ENCODE data around the gene PHTF1. TPM values are rescaled to one million over a fixed set of nuclear protein-coding genes. Genes with fewer than 3 reads are reported as not detected.

PHTF1 gene
- total RNA-seq, 1 donor from 2014 or later = 107 TPM

- H3K4me1 Mint-ChIP-seq (ENCODE audit: low read depth, unreplicated experiment) = peaks cover 9% of the 10 kb centered on the region
- no peak overlapping the region for H3K27ac Mint-ChIP-seq (ENCODE audit: unreplicated experiment)
- no peaks in the 10 kb centered on the region for H3K9me3 Mint-ChIP-seq (ENCODE audit: unreplicated experiment)
- no peak for TF ChIP-seq CTCF (IDR thresholded peaks at IDR 0.05; ENCODE audit: partially characterized antibody, unreplicated experiment)
- no peaks in the 10 kb centered on the region for H3K36me3 Mint-ChIP-seq (ENCODE audit: unreplicated experiment)
- no peaks in the 10 kb centered on the region for H3K27me3 Mint-ChIP-seq (ENCODE audit: unreplicated experiment)
- no peak overlapping the region for H3K4me3 Mint-ChIP-seq (ENCODE audit: unreplicated experiment)
- DNase-seq = no peak
Observed at GRCh38 chr1:113751114-113751513, 8.2 kb downstream of the PHTF1 start.

- no peaks in the 10 kb centered on the region for H3K36me3 Mint-ChIP-seq (ENCODE audit: unreplicated experiment)
Observed at GRCh38 chr1:113749402-113749801, 9.9 kb downstream of the PHTF1 start.

GRCh38 chr1:113747376-113747775, 11.9 kb downstream of the PHTF1 start:
- TF ChIP-seq CTCF (IDR thresholded peaks at IDR 0.05; ENCODE audit: partially characterized antibody, unreplicated experiment) = no peak

More at GRCh38 chr1:113749402-113749801, 9.9 kb downstream of the PHTF1 start:
- TF ChIP-seq CTCF (IDR thresholded peaks at IDR 0.05; ENCODE audit: partially characterized antibody, unreplicated experiment) = no peak
- no peak overlapping the region for H3K27ac Mint-ChIP-seq (ENCODE audit: unreplicated experiment)
- H3K9me3 Mint-ChIP-seq (ENCODE audit: unreplicated experiment) = peaks cover 2% of the 10 kb centered on the region
- peaks cover under 1% of the 10 kb centered on the region for H3K4me1 Mint-ChIP-seq (ENCODE audit: low read depth, unreplicated experiment)
- no peak overlapping the region for H3K4me3 Mint-ChIP-seq (ENCODE audit: unreplicated experiment)
- H3K27me3 Mint-ChIP-seq (ENCODE audit: unreplicated experiment) = no peaks in the 10 kb centered on the region
- no peak for DNase-seq

GRCh38 chr1:113745425-113745824, 13.9 kb downstream of the PHTF1 start:
- no peaks in the 10 kb centered on the region for H3K4me1 Mint-ChIP-seq (ENCODE audit: low read depth, unreplicated experiment)
- no peak overlapping the region for H3K4me3 Mint-ChIP-seq (ENCODE audit: unreplicated experiment)
- no peak for DNase-seq
- TF ChIP-seq CTCF (IDR thresholded peaks at IDR 0.05; ENCODE audit: partially characterized antibody, unreplicated experiment) = no peak
- H3K9me3 Mint-ChIP-seq (ENCODE audit: unreplicated experiment) = peaks cover 3% of the 10 kb centered on the region
- H3K36me3 Mint-ChIP-seq (ENCODE audit: unreplicated experiment) = no peaks in the 10 kb centered on the region
- H3K27me3 Mint-ChIP-seq (ENCODE audit: unreplicated experiment) = no peaks in the 10 kb centered on the region
- H3K27ac Mint-ChIP-seq (ENCODE audit: unreplicated experiment) = no peak overlapping the region

More at GRCh38 chr1:113747376-113747775, 11.9 kb downstream of the PHTF1 start:
- Mint-ChIP-seq H3K4me1 (ENCODE audit: low read depth, unreplicated experiment) (no peaks in the 10 kb centered on the region), H3K9me3 (ENCODE audit: unreplicated experiment) (peaks cover 2% of the 10 kb centered on the region), H3K27me3 (ENCODE audit: unreplicated experiment) (no peaks in the 10 kb centered on the region), H3K27ac (ENCODE audit: unreplicated experiment) (no peak overlapping the region), H3K4me3 (ENCODE audit: unreplicated experiment) (no peak overlapping the region), H3K36me3 (ENCODE audit: unreplicated experiment) (no peaks in the 10 kb centered on the region)
- DNase-seq = no peak

- no peaks in the 10 kb centered on the region for H3K27me3 Mint-ChIP-seq (ENCODE audit: unreplicated experiment)
- no peak overlapping the region for H3K4me3 Mint-ChIP-seq (ENCODE audit: unreplicated experiment)
- TF ChIP-seq CTCF (IDR thresholded peaks at IDR 0.05; ENCODE audit: partially characterized antibody, unreplicated experiment) = no peak
- no peaks in the 10 kb centered on the region for H3K36me3 Mint-ChIP-seq (ENCODE audit: unreplicated experiment)
- no peaks in the 10 kb centered on the region for H3K4me1 Mint-ChIP-seq (ENCODE audit: low read depth, unreplicated experiment)
- H3K9me3 Mint-ChIP-seq (ENCODE audit: unreplicated experiment) = peaks cover 4% of the 10 kb centered on the region
- H3K27ac Mint-ChIP-seq (ENCODE audit: unreplicated experiment) = no peak overlapping the region
- DNase-seq = no peak
Observed at GRCh38 chr1:113744114-113744513, 15.2 kb downstream of the PHTF1 start.

Data from glutamatergic neuron (in vitro differentiated cells).